Femur (tissue), 1 donor: ENCODE measurements around the gene PAM16.
A peak's percentile ranks its signal among the peaks of the same experiment; 100 is the strongest.

Experiments
- DNase-seq: peaks from one replicate; pipeline ENCODE4 v3.0.0-alpha.2; 2017

PAM16 gene

GRCh38 chr16:4317532-4318450 is 33.3 kb downstream of the PAM16 start:
- DNase-seq: peak; percentile 59

DNA sequence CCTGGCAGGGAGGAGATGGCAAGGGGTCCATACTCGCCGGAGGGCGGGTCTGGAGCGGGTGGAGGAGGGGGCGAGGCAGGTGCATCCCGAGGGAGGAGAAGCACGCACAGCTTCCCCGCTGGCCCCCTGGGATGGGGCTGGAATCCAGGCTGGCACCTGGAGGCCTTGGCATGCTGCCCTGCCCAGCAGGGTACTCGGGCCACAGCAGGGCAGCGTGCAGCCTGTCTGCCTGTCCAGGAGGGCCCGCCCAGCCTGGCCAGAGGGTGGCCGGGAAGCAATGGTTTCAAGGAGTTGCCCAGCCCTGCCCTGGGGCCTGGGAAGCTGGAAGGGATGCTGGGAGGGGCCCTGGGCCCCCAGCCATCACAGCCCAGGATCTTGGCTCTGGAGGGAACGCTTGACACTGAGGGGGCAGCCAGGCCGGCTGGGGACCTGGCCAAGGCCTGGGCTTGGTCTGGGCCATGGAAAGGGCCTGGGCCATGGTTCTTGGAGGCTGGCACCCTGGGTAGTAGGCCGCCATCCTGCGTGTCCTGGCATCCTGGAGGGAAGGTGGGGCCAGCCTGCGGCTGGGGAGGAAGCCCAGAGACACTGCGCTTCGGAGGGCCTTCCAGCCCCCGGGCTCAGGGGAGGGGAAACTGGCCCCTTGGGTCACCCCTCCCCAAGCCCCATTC is 34.1 kb downstream of the PAM16 start:
- peak; percentile 71 for DNase-seq

- peak; percentile 47 for DNase-seq
Observed at GRCh38 chr16:4316108-4316863, 34.8 kb downstream of the PAM16 start.

DNA sequence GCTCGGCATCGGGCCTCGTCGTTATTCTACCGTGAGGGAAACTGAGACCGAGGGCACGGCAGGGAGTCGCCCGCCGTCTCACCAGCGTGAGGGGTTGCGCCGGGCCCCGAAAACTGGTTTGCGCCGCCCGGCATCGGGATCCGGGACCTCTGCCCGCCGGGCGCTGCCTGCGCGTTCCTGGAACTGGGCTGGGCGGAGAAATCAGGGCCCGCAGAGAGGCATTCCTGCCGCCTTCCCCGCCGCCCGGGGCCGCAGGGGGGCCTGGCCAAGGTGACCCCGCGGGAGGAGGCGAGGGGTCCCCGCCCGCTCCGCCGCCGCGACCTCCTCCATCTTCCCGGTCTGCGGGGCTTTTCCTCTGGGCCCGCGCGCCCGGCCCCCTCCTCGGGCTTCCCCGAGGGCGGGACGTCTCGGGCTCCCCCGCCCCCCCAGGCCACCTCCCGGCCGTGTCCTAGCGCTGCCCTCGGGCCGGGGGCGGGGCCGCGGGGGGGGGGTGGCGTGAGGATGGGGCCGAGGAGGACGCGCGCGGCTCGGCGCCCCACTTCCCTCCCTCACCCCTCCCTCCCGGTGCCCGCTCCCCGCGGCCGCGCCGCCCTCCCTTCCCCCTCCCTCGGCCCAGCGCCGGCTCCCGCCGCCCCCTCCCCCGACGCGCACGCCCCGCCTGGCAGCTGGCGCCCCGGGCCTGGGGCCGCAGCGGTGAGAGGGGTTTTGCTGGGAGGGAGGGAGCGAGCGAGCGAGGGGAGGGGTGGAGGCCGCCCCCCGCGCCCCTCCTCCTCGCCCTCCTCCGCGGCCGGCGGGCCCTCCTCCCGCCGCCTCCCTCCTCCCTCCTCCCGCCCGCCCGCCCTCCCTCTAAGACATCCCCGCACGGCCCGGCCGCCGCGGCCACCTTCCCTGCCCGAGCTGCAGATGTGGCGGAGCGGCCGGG is 35.7 kb downstream of the PAM16 start, which contains the start of gene GLIS2:
Gene GLIS2 (plus strand): TSS at position 882 of the 922 bp plus-strand sequence. CDS start 16,214 bp downstream, outside the sequence.
- peak; percentile 92 for DNase-seq

- DNase-seq: peak; percentile 67
Observed at GRCh38 chr16:4314532-4315185, 36.5 kb downstream of the PAM16 start.

- peak; percentile 52 for DNase-seq
Observed at GRCh38 chr16:4313563-4314531, 37.3 kb downstream of the PAM16 start.

GRCh38 chr16:4309833-4310266 is 41.3 kb downstream of the PAM16 start:
- peak; percentile 63 for DNase-seq

DNA sequence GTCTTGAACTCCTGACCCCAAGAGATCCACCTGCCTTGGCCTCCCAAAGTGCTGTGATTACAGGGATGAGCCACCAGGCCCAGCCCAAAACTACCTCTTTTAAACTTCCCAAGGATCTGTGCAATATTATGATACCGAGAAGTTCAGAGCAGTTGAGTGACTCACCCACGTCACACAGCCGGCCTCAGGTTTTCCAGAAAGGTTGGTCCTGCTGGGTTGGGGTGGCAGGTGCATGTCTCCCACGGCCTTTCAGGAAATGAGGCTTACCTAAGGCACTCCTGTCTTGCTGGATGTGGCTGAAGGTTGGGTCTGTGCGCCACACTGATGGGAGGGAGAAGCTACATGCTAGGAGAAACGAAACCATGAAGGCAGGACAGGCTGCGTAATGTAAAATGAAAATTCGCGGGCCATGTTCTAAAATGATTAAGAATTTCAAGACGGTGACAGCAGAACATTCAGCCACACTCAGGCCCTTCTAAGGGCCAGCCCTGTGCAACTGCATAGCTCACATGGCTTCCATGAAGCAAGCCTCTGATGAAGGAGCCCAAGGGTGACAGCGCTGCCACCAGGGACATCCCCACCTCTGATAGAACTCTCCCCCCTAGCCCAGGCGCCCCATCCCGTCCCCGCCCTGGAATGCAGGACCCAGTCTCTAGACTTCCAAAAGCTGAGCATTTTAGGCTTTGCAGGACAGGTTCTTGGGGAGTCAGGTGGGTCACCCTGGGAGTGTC is 41.9 kb downstream of the PAM16 start:
- DNase-seq: no peak

- peak; percentile 95 for DNase-seq
Observed at GRCh38 chr16:4307215-4308037, 43.7 kb downstream of the PAM16 start.

GRCh38 chr16:4306470-4307214 is 44.5 kb downstream of the PAM16 start:
- peak; percentile 47 for DNase-seq

DNA sequence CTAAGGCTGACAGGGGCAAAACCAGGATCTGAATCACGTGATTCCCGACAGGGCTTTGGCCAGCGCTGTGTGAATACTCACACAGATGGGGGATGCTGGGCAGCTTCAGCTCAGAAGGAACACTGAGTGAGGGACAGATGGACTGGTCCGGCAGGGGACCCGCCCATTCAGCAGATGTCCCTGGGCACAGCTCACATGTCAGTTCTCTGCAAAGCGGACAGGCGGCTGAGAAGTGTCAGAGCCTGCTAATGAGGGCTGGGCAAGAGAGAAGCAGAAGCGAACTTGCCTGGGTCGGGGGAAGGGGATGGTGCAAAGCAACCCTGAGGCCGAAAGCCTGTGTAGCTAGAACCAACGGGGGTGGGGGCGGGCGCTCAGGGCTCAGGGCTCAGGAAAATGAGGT is 47.1 kb downstream of the PAM16 start:
- DNase-seq: no peak

- no peak for DNase-seq
Observed at GRCh38 chr16:4301968-4302367, 49.2 kb downstream of the PAM16 start.

DNA sequence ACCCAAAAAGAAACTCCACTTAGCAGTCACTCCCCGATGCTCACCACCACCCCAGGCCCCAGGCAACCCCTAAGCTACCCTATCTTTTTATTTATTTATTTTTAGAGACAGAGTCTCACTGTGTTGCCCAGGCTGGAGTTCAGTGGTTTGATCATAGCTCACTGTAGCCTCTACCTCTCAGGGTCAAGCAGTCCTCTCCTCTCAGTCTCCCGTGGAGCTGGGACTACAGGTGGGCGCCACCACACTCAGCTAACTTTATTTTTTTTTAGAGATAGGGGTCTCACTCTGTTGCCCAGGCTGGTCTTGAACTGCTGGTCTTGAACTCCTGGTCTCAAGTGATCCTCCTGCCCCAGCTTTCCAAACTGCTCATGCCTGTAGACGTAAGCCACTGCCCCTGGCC is 49.9 kb downstream of the PAM16 start:
- DNase-seq: no peak

- peak; percentile 85 for DNase-seq
Observed at GRCh38 chr16:4298761-4299522, 52.2 kb downstream of the PAM16 start.

DNA sequence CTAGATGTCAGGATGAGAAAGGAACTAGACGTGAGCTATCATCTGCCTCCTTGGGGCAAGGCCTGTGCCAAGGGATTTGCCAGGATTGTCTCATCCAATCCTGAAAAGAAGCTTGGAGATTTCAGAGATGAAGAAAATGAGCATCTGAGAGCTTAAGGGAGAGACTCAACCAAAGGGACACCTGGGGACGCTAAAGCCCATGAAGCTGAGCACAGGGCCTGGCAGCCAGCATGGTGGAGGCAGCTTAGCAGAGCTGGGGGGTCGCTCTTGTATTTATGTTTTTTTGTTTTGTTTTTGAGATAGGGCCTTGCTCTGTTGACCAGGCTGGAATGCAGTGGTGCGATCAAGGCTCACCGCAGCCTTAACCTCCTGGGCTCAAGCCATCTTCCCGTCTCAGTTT is 53.6 kb downstream of the PAM16 start:
- DNase-seq: no peak

DNA sequence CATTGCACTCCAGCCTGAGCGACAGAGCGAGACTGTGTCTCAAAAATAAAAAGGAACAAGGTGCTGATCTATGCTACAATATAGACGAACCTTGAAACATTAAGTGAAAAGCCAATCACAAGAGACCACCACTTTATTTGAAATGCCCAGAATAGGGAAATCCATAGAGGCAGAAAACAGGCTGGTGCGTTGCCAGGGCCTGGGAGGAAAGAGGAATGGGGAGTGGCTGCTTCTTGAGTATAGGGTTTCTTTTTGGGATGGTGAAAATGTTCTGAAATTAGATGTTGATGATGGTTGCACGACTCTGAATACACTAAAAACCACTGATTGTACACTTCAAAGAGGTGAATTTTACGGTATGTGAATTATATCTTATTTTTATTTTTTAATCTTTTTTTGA is 55.5 kb downstream of the PAM16 start:
- DNase-seq: no peak
